Trophoblast cell (in vitro differentiated cells and primary cell): Measurements from ENCODE around the gene PCDHB1.

ENCODE experiments used
- DNase-seq, 2 donors: peaks; one replicate each; pipeline ENCODE4 v3.0.0-alpha.2; 2016
- H2AFZ ChIP-seq: 2 replicates; pipeline ENCODE4 v1.6.1; 2013; ENCODE audit warnings: low read length, moderate library complexity, mild to moderate bottlenecking; ENCODE audit not compliant: insufficient read depth, poor library complexity
- H2AK5ac ChIP-seq: 2 replicates; pipeline ENCODE4 v1.6.1; 2013; ENCODE audit warnings: mild to moderate bottlenecking, low read length
- H2BK120ac ChIP-seq: 2 replicates; pipeline ENCODE4 v1.6.1; 2013; ENCODE audit warnings: low read length, mild to moderate bottlenecking, moderate library complexity; ENCODE audit not compliant: insufficient read depth, poor library complexity
- H2BK12ac ChIP-seq: 2 replicates; pipeline ENCODE4 v1.6.1; 2013; ENCODE audit warnings: mild to moderate bottlenecking, low read length, moderate library complexity
- H2BK5ac ChIP-seq: 2 replicates; pipeline ENCODE4 v1.6.1; 2013; ENCODE audit warnings: low read length, low read depth, moderate library complexity, mild to moderate bottlenecking; ENCODE audit not compliant: poor library complexity
- H3K14ac ChIP-seq: 2 replicates; pipeline ENCODE4 v1.6.1; 2013; ENCODE audit warnings: mild to moderate bottlenecking, low read length
- H3K18ac ChIP-seq: 2 replicates; pipeline ENCODE4 v1.6.1; 2013; ENCODE audit warnings: mild to moderate bottlenecking, low read length
- H3K23ac ChIP-seq: 2 replicates; pipeline ENCODE4 v1.6.1; 2013; ENCODE audit warnings: low read length
- H3K27ac ChIP-seq: 2 replicates; pipeline ENCODE4 v1.5.1; 2013; ENCODE audit warnings: low read depth, mild to moderate bottlenecking, inconsistent platforms, low read length, moderate library complexity
- H3K27me3 ChIP-seq: 2 replicates; pipeline ENCODE4 v1.6.1; 2013; ENCODE audit warnings: inconsistent platforms, mild to moderate bottlenecking, low read length, moderate library complexity; ENCODE audit not compliant: insufficient read depth
- H3K36me3 ChIP-seq, 2 experiments: 1 replicate in 1 of 2; 2 replicates in 1 of 2; pipeline ENCODE4 v1.6.1; 2013; ENCODE audit warnings: low read length in 2 of 2, mild to moderate bottlenecking in 2 of 2, moderate library complexity in 1 of 2; ENCODE audit not compliant: insufficient read depth in 2 of 2, control insufficient read depth in 1 of 2
- H3K4ac ChIP-seq: 2 replicates; pipeline ENCODE4 v1.6.1; 2013; ENCODE audit warnings: low read depth, mild to moderate bottlenecking, low read length, moderate library complexity
- H3K4me1 ChIP-seq, 2 experiments: 1 replicate in 1 of 2; 2 replicates in 1 of 2; pipeline ENCODE4 v1.6.1; 2013; ENCODE audit warnings: low read length in 2 of 2, mild to moderate bottlenecking in 2 of 2, moderate library complexity in 1 of 2; ENCODE audit not compliant: insufficient read depth in 2 of 2, control insufficient read depth in 1 of 2
- H3K4me2 ChIP-seq: 2 replicates; pipeline ENCODE4 v1.6.1; 2013; ENCODE audit warnings: inconsistent platforms, mild to moderate bottlenecking, low read length, moderate library complexity
- H3K4me3 ChIP-seq: 2 replicates; pipeline ENCODE4 v1.5.1; 2013; ENCODE audit warnings: mild to moderate bottlenecking, low read depth, low read length, inconsistent platforms
- H3K79me1 ChIP-seq: one replicate; pipeline ENCODE4 v1.6.1; 2013; ENCODE audit warnings: low read length
- H3K79me2 ChIP-seq: 2 replicates; pipeline ENCODE4 v1.6.1; 2013; ENCODE audit warnings: low read length, mild to moderate bottlenecking; ENCODE audit not compliant: control insufficient read depth, insufficient read depth, poor library complexity
- H3K9ac ChIP-seq: 2 replicates; pipeline ENCODE4 v1.6.1; 2013; ENCODE audit warnings: mild to moderate bottlenecking, low read length
- H3K9me3 ChIP-seq: 2 replicates; pipeline ENCODE4 v1.6.1; 2013; ENCODE audit warnings: low read depth, mild to moderate bottlenecking, control low read depth, inconsistent platforms, low read length; ENCODE audit not compliant: insufficient read depth
- H4K12ac ChIP-seq: 2 replicates; pipeline ENCODE4 v1.6.1; 2013; ENCODE audit warnings: low read depth, mild to moderate bottlenecking, low read length, moderate library complexity
- H4K8ac ChIP-seq: 2 replicates; pipeline ENCODE4 v1.6.1; 2013; ENCODE audit warnings: low read depth, mild to moderate bottlenecking, low read length, moderate library complexity
- H4K91ac ChIP-seq: one replicate; pipeline ENCODE4 v1.6.1; 2013; ENCODE audit warnings: low read depth, mild to moderate bottlenecking, low read length, moderate library complexity
- WGBS: extraction: QIAGEN DNeasy Blood & Tissue Kit; methylation state at CpG from one replicate; pipeline ENCODE4 v1.1.7; 2013; ENCODE audit warnings: missing lambda C conversion rate; ENCODE audit not compliant: insufficient read length, insufficient coverage; ENCODE audit errors: extremely low coverage; 5-methylcytosine and 5-hydroxymethylcytosine counted together

PCDHB1 gene

DNA sequence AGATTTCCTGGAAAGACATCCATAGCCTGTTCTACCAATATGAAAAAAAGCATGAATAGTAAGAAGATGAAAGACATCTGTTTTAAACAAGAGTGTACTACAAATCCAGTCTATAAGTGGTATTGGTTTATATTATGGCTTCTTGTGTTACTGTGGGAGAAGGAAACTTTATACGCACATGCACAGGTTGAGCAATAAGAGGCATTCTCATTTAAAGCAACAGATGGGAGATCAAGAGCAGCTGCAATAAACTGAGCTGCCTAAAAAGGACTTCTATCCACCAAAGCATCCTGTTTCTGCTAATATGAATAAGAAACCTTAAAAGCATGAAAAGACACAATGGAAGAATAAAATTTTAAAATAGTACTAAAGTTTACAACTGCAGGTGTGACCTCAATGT lies 8.6 kb upstream of the PCDHB1 start:
- Histone ChIP-seq H3K4me1 (peaks cover 3 to 4% of the 10 kb centered on the region in 2 experiments), H2BK5ac (no peak overlapping the region), H2AK5ac (no peak overlapping the region), H2BK12ac (no peak overlapping the region), H4K12ac (no peak overlapping the region), H3K79me2 (no peaks in the 10 kb centered on the region), H2BK120ac (no peak overlapping the region), H3K23ac (no peak overlapping the region), H3K4ac (no peak overlapping the region), H4K91ac (no peak overlapping the region), H2AFZ (no peak overlapping the region), H3K79me1 (no peaks in the 10 kb centered on the region), H3K9ac (no peak overlapping the region), H3K18ac (no peak overlapping the region), H4K8ac (no peak overlapping the region), H3K27me3 (no peaks in the 10 kb centered on the region), H3K27ac (no peak overlapping the region), H3K4me3 (no peak overlapping the region), H3K4me2 (no peak overlapping the region), H3K36me3 (no peaks in the 10 kb centered on the region), H3K9me3 (no peaks in the 10 kb centered on the region), H3K14ac (no peak overlapping the region)
- no CpG with 5 or more reads among the region's 1 CpG for WGBS
- DNase-seq: no peak

DNA sequence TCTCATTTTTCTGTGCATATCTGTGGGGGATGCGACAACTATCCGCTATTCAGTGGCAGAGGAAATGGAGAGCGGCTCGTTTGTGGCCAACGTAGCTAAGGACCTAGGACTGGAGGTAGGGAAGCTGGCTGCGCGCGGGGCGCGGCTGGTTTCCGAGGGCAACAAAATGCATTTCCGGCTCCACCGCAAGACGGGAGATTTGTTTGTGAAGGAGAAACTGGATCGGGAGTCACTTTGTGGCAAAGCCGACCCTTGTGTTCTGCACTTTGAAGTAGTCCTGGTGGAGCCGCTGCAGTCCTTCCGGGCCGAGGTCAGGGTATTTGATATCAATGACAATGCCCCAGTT lies 320 bp downstream of the PCDHB1 start:
- Histone ChIP-seq H3K23ac (no peak overlapping the region), H3K14ac (no peak overlapping the region), H3K79me1 (no peaks in the 10 kb centered on the region), H3K4ac (no peak overlapping the region), H3K4me2 (peak overlapping the region; percentile 88), H3K27me3 (peaks cover 3% of the 10 kb centered on the region), H3K27ac (no peak overlapping the region), H3K4me1 (peaks cover 2 to 3% of the 10 kb centered on the region in 2 experiments), H3K18ac (no peak overlapping the region), H3K36me3 (no peaks in the 10 kb centered on the region), H4K12ac (no peak overlapping the region), H3K9ac (no peak overlapping the region), H3K4me3 (peak overlapping the region; percentile 70), H2AK5ac (no peak overlapping the region), H4K91ac (no peak overlapping the region), H3K79me2 (no peaks in the 10 kb centered on the region), H2BK12ac (no peak overlapping the region), H3K9me3 (peaks cover 3% of the 10 kb centered on the region), H4K8ac (no peak overlapping the region), H2AFZ (peak overlapping the region; percentile 66), H2BK5ac (no peak overlapping the region), H2BK120ac (no peak overlapping the region)
- DNase-seq: no peak
- no CpG with 5 or more reads among the region's 19 CpGs for WGBS

DNA sequence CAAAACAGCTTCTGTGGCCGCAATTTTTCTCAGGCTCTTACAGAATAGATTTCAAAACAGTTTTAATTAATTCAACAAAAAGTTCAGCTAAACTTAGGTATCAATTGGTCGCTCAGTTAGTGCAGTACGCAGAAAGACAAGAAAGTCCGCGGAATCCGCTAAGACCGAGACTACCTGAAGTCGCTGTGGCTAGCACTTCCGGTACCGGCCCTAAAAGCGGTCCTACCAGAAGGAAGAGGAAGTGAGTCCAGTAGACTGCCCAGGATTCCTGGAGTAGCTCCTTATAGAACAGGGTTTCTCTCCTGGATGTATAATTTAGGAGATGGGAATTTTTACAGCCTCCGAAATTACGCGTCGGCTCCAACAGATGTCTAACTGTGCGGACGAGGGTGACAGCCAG lies 26.7 kb downstream of the PCDHB1 start:
- Histone ChIP-seq H3K4ac (no peak overlapping the region), H3K27ac (no peak overlapping the region), H3K36me3 (no peaks in the 10 kb centered on the region), H4K8ac (no peak overlapping the region), H3K14ac (no peak overlapping the region), H2AK5ac (no peak overlapping the region), H3K23ac (no peak overlapping the region), H2AFZ (no peak overlapping the region), H4K91ac (no peak overlapping the region), H3K4me1 (no peaks in the 10 kb centered on the region), H2BK120ac (no peak overlapping the region), H4K12ac (no peak overlapping the region), H3K9ac (no peak overlapping the region), H3K4me3 (no peak overlapping the region), H3K79me2 (no peaks in the 10 kb centered on the region), H3K18ac (no peak overlapping the region), H2BK5ac (no peak overlapping the region), H3K27me3 (no peaks in the 10 kb centered on the region), H2BK12ac (no peak overlapping the region), H3K79me1 (no peaks in the 10 kb centered on the region), H3K9me3 (no peaks in the 10 kb centered on the region), H3K4me2 (no peak overlapping the region)
- WGBS: no CpG with 5 or more reads among the region's 17 CpGs
- no peak for DNase-seq

DNA sequence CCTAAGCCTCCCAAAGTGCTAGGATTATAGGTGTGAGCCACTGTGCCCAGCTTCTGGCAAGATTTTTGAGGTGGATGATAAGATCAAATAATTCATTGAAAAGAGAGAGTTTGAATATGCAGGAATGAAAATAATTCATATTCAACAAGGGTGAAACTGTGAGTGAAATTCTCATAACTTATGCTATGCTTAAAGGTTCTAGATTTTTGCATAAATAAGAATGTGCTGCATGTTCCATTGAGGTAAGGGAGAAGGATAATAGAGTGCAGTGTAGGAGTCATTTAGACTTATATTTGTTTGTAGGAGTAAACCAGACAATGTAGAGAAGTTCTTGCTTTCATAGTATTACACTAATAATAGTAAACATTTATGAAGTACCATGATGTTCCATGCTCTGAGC lies 31.1 kb downstream of the PCDHB1 start:
- Histone ChIP-seq H2AK5ac (no peak overlapping the region), H2BK120ac (no peak overlapping the region), H3K9ac (no peak overlapping the region), H2AFZ (no peak overlapping the region), H3K18ac (no peak overlapping the region), H4K12ac (no peak overlapping the region), H3K9me3 (no peaks in the 10 kb centered on the region), H3K14ac (no peak overlapping the region), H4K8ac (no peak overlapping the region), H2BK12ac (no peak overlapping the region), H3K4me1 (no peaks in the 10 kb centered on the region), H4K91ac (no peak overlapping the region), H3K4me3 (no peak overlapping the region), H3K23ac (no peak overlapping the region), H2BK5ac (no peak overlapping the region), H3K79me2 (no peaks in the 10 kb centered on the region), H3K4me2 (no peak overlapping the region), H3K79me1 (no peaks in the 10 kb centered on the region), H3K27me3 (no peaks in the 10 kb centered on the region), H3K4ac (no peak overlapping the region), H3K27ac (no peak overlapping the region), H3K36me3 (no peaks in the 10 kb centered on the region)
- DNase-seq: no peak
